ENCODE measurements around the gene ADM2.

DNA sequence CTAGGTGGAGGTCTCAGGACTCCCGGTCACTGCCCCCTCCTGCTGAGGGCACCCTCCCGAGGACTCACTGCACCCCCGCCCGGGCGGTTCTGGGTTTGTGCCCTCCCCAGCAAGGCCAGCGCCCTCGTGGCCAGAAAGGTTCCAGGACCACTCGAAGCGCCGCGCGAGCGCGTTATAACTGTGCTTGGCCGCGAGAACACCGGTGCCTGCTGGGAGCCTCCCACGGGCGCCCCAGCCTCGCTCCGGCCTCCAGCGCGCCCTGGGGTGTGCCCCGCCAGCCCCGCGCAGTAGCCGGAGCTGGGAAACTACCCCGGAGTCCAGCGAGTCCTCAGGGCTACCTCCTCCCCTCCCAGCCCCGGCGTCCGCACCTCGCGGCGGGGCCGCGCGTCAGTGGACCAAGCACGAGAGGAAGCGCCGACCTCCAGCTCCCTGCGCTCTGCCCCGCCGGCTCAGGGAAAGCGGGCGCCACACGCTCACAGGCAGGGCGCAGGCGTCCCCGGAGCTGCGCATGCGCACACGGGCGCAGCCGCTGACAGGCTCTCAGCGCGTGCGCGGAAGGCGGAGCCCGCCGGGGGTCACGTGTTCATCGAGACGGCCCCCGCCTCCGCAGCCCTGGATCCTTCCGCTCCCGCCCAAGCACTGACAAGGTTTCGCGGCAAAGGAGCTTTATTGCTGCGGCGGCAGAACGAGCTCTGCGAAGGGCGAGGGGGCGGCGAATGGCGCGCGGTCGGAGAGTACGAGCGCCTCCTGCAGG, 43.9 kb downstream of the ADM2 start, which contains the start of gene SCO2:
- TF ChIP-seq, protein P1, sequence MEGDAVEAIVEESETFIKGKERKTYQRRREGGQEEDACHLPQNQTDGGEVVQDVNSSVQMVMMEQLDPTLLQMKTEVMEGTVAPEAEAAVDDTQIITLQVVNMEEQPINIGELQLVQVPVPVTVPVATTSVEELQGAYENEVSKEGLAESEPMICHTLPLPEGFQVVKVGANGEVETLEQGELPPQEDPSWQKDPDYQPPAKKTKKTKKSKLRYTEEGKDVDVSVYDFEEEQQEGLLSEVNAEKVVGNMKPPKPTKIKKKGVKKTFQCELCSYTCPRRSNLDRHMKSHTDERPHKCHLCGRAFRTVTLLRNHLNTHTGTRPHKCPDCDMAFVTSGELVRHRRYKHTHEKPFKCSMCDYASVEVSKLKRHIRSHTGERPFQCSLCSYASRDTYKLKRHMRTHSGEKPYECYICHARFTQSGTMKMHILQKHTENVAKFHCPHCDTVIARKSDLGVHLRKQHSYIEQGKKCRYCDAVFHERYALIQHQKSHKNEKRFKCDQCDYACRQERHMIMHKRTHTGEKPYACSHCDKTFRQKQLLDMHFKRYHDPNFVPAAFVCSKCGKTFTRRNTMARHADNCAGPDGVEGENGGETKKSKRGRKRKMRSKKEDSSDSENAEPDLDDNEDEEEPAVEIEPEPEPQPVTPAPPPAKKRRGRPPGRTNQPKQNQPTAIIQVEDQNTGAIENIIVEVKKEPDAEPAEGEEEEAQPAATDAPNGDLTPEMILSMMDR (IDR thresholded peaks at IDR 0.05) = peak; percentile 14 to 65 (median 58)
- peak; percentile 56 for TF ChIP-seq POLR2A (IDR thresholded peaks at IDR 0.05)
